GM10248 (cell line): Measurements from ENCODE around the gene UGT1A10.

Experiments
- CTCF ChIA-PET: fragments of 300-600 bp; sonication (Branson Sonifier 250); formaldehyde crosslinking; extraction: SDS; loops from one replicate; lab custom pipeline; 2021; ENCODE audit warnings: antibody characterized with exemption; lab: Yijun Ruan, JAX
- POLR2A ChIA-PET: fragments of 350-650 bp; sonication (Branson Sonifier 250); formaldehyde crosslinking; extraction: SDS; loops from one replicate; lab custom pipeline; 2020; ENCODE audit warnings: antibody characterized with exemption; lab: Yijun Ruan, JAX
- DNase-seq: peaks from one replicate; pipeline ENCODE4 v3.0.0; 2012; ENCODE audit errors: extremely low spot score
- CTCF ChIP-seq: IDR thresholded peaks from 2 replicates; pipeline ENCODE4 v1.5.1; 2012; ENCODE audit warnings: mild to moderate bottlenecking, low read depth; ENCODE audit errors: extremely low read depth, missing control alignments, control extremely low read depth

Gene UGT1A10

GRCh38 chr2:233689031-233689430 lies 52.8 kb downstream of the UGT1A10 start:
- POLR2A ChIA-PET, result no interaction called here
- CTCF ChIA-PET, result no interaction called here
- no peak for TF ChIP-seq CTCF
- no peak for DNase-seq

GRCh38 chr2:233689501-233689900 lies 53.3 kb downstream of the UGT1A10 start:
- TF ChIP-seq CTCF, result no peak
- CTCF ChIA-PET, result no interaction called here
- POLR2A ChIA-PET, result no interaction called here
- DNase-seq, result no peak

GRCh38 chr2:233690444-233690843 lies 54.2 kb downstream of the UGT1A10 start:
- POLR2A ChIA-PET, result no interaction called here
- no peak for TF ChIP-seq CTCF
- no peak for DNase-seq
- CTCF ChIA-PET, result no interaction called here

DNA sequence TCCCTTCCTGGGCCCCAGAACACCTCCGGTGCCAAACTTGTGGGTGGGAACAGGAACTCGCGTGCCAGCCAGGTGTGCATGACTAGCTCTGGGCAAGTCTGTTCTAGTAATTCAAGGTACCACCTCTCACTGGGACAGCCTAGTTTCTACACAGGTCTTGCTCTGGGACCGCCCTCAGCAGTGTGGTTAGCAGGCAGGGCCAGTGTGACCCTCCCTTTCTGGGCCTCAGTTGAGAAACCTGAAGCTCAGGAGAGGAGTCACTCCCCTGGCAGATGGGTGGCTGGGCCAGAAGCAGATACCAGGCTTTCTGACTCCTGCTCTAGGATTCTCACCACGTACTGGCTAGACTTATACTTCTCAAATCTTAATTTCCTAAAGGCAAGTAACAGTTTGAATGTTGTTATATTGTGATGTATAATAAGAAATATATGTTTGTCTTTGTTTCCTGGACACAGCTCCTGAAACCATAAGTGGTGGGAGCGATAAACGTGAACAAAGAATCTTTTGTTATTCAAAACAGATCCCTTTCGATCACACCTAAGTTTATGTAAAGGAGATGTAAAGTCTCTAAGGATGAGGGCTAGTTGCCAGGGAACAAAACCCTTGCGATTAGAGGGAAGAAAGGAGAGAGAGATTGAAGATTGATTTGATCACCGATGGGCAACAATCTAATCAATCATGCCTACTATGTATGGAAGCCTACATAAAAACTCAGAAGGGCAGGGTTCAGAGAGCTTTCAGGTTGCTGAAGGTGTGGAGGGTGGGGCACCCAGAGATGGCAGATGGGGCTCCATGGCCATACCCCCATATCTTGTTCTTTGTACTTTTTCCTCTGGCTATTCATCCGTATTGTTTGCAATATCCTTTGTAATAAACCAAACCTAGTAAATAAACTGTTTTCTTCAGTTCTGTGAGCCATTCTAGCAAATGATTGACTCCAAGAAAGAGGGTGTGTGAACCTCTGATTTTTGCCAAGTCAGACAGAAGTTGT lies 55.5 kb downstream of the UGT1A10 start:
- POLR2A ChIA-PET, result no interaction called here
- DNase-seq, result no peak
- CTCF ChIA-PET, result interaction anchor here (1.2 kb wide), 1 partner anchor 20 kb away, joined by 5 read pairs; no protein-coding TSS in a partner anchor
- no peak for TF ChIP-seq CTCF

DNA sequence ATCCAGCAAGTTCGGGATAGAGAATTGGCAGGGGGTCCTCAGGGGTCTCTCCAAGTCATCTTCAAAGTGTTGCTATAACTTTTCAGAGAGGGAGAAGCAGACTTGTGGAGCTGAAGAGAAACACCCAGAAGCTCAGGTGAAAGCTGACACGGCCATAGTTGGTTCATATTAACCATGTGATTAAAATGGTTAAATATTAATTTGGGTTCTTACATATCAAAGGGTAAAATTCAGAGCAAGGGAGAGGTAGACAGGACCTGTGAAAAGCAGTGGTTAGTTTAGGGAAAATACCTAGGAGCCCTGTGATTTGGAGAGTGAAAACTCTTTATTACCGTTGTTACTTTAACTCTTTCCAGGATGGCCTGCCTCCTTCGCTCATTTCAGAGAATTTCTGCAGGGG lies 56.4 kb downstream of the UGT1A10 start, which contains the start of gene UGT1A6:
Gene UGT1A6 (plus strand): TSS at position 243 of the 400 bp plus-strand sequence. CDS start 115 bp downstream, at position 358.
- CTCF ChIA-PET, result no interaction called here
- POLR2A ChIA-PET, result no interaction called here
- TF ChIP-seq CTCF, result no peak
- no peak for DNase-seq

GRCh38 chr2:233693963-233694362 lies 57.7 kb downstream of the UGT1A10 start:
- POLR2A ChIA-PET, result no interaction called here
- CTCF ChIA-PET, result no interaction called here
- no peak for TF ChIP-seq CTCF
- DNase-seq, result no peak
